Erythroblast (primary cell): ENCODE measurements around the gene FGG.

Source experiments
- GATA1 ChIP-seq: IDR thresholded peaks from 2 replicates; pipeline ENCODE4 v1.6.1; 2011; ENCODE audit warnings: low read depth, mild to moderate bottlenecking, control low read depth, low read length, moderate library complexity
- POLR2A ChIP-seq: IDR thresholded peaks from 2 replicates; pipeline ENCODE4 v1.6.1; 2011; ENCODE audit warnings: mild to moderate bottlenecking, low read length

GRCh38 chr4:154642373-154643009 is 30.0 kb upstream of the FGG start:
- TF ChIP-seq POLR2A (no peak), GATA1 (no peak)
